Peyer's patch (tissue), 4 donors: ENCODE results near the gene EN2. TPM values are rescaled to one million over a fixed set of nuclear protein-coding genes. Genes with fewer than 3 reads are reported as not detected.

Experiments used
- DNase-seq, 3 donors: peaks; one replicate each; pipeline ENCODE4 v3.0.0-alpha.2; 2017 to 2019
- H3K27ac ChIP-seq, 4 donors: fragments of 200-600 bp; sonication (generic); one replicate each; pipeline ENCODE4 v1.5.1; 2016 to 2019
- H3K27me3 ChIP-seq, 2 donors: fragments of 200-600 bp; sonication (generic); one replicate each; pipeline ENCODE4 v1.5.1; 2019
- H3K36me3 ChIP-seq, 3 donors: fragments of 200-600 bp; sonication (generic); one replicate each; pipeline ENCODE4 v1.5.1; 2016 to 2019
- H3K4me1 ChIP-seq, 4 donors: fragments of 200-600 bp; sonication (generic); one replicate each; pipeline ENCODE4 v1.5.1; 2016 to 2019
- H3K4me3 ChIP-seq, 4 donors: fragments of 200-600 bp; sonication (generic); 1 replicate in 3 of 4; 2 replicates in 1 of 4; pipeline ENCODE4 v1.5.1; 2016 to 2019; ENCODE audit warnings: mild to moderate bottlenecking in 1 of 4
- H3K9me3 ChIP-seq, 4 donors: fragments of 200-600 bp; sonication (generic); one replicate each; pipeline ENCODE4 v1.5.1; 2016 to 2019; ENCODE audit warnings: mild to moderate bottlenecking in 1 of 4
- POLR2A ChIP-seq, 2 donors: fragments of 450-650 bp; IDR thresholded peaks; one replicate each; pipeline ENCODE4 v1.5.1; 2017; ENCODE audit warnings: antibody characterized with exemption in 2 of 2, mild to moderate bottlenecking in 2 of 2, moderate library complexity in 2 of 2
- total RNA-seq, 4 donors: library from RNA; depleted of rRNA; stranded (reverse); fragments of >200 nt; gene quantifications; one replicate each; pipeline ENCODE4 v1.1.0, GENCODE V29; 2016
- TF ChIP-seq, protein P1 (sequence below), 6 experiments: fragments of 450-650 bp in 4 of 6; fragments of 200-600 bp in 2 of 6; sonication (generic) in 1 of 6; IDR thresholded peaks; one replicate each; pipeline ENCODE4 v1.5.1; 2017 to 2019; ENCODE audit warnings: antibody characterized with exemption in 6 of 6, mild to moderate bottlenecking in 3 of 6, moderate library complexity in 1 of 6

EN2 gene
- total RNA-seq, 4 donors from 2014 or later, result not detected

DNA sequence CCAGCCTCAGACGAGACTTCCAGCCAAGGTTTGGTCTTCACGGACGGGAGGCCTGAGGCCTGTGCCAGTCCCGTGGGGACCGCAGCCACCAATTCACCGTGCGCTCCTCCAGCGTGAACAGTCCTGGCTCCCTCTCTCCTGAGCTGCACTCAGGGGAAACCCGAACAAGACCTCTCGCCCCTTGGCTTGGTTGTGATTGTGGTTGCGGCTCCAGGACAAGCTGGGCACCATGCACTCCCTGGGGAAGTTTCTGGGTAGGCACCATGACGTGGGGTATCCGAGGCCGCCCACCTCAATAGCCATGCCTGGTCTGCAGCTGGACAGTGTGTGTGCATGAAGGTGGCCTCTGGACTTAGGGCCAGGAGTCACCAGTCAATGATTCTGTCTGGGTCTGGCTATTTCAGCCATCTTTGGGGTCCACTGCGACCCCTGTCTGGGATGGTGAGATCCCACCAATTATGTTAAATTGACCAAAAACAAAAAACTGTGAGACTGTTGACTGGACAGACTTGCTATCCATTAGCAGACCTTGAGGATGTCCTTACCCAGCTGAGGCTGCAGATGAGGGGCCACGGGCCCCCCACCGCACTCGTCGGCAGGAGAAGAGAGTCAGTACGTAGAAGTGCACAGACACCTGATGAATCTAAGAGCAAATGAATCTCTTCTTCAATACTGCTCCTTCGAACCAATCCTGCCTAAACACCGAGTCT, 33.5 kb upstream of the EN2 start:
- Histone ChIP-seq H3K27ac (no peak overlapping the region), H3K4me3 (no peak overlapping the region), H3K4me1 (no peaks in the 10 kb centered on the region), H3K36me3 (no peaks in the 10 kb centered on the region), H3K27me3 (no peaks in the 10 kb centered on the region), H3K9me3 (no peaks in the 10 kb centered on the region)
- TF ChIP-seq, protein P1, sequence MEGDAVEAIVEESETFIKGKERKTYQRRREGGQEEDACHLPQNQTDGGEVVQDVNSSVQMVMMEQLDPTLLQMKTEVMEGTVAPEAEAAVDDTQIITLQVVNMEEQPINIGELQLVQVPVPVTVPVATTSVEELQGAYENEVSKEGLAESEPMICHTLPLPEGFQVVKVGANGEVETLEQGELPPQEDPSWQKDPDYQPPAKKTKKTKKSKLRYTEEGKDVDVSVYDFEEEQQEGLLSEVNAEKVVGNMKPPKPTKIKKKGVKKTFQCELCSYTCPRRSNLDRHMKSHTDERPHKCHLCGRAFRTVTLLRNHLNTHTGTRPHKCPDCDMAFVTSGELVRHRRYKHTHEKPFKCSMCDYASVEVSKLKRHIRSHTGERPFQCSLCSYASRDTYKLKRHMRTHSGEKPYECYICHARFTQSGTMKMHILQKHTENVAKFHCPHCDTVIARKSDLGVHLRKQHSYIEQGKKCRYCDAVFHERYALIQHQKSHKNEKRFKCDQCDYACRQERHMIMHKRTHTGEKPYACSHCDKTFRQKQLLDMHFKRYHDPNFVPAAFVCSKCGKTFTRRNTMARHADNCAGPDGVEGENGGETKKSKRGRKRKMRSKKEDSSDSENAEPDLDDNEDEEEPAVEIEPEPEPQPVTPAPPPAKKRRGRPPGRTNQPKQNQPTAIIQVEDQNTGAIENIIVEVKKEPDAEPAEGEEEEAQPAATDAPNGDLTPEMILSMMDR (IDR thresholded peaks at IDR 0.05), result no peak
- TF ChIP-seq POLR2A (IDR thresholded peaks at IDR 0.05), result no peak
- DNase-seq, result no peak

DNA sequence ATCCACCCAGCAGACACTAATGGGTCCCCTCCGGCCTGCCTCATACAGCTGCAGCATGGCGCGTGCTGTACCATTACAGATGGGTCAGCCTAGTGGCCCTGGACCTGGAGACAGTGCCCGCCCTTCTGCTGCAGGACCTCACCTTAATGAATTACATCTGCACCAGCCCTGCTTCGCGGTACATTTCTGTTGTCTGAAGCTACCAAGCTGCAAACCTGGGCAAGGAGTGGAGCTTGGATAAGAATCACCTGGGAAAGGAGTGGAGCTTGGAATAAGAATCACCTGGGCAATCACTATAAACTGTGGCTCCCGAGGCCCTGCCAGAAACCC, 33.0 kb upstream of the EN2 start:
- no peaks in the 10 kb centered on the region for H3K27me3 ChIP-seq

DNA sequence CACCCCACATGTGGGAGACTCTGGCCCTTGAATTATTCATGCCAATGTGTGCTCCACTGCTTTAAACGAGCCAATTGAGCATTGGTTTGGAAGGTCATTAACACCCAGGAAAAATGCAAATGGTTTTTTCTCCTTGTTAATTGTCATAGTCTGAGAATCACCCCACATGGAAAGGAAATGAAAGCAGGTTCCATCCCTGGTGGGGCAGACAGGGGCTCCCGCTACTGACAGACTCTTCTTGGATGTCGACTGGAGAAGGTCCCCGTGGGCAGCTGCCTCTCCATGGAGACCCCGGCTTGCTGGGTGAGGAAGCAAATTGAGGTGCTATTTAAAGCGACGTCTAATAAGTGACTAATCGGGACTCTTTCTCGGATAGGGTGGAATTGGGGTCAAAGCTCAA, 32.0 kb upstream of the EN2 start:
- H3K4me1 ChIP-seq, result no peaks in the 10 kb centered on the region
- TF ChIP-seq, protein P1 (IDR thresholded peaks at IDR 0.05), result no peak
- TF ChIP-seq POLR2A (IDR thresholded peaks at IDR 0.05), result no peak
- no peak for DNase-seq
- no peak overlapping the region for H3K4me3 ChIP-seq
- H3K9me3 ChIP-seq, result no peaks in the 10 kb centered on the region
- no peak overlapping the region for H3K27ac ChIP-seq
- no peaks in the 10 kb centered on the region for H3K36me3 ChIP-seq
- H3K27me3 ChIP-seq, result no peaks in the 10 kb centered on the region

More for the DNA sequence above, 33.0 kb upstream of the EN2 start:
- H3K4me3 ChIP-seq, result no peak overlapping the region
- TF ChIP-seq, protein P1 (IDR thresholded peaks at IDR 0.05), result no peak
- no peak for TF ChIP-seq POLR2A (IDR thresholded peaks at IDR 0.05)
- no peaks in the 10 kb centered on the region for H3K9me3 ChIP-seq
- H3K4me1 ChIP-seq, result no peaks in the 10 kb centered on the region
- H3K27ac ChIP-seq, result no peak overlapping the region
- DNase-seq, result no peak
- no peaks in the 10 kb centered on the region for H3K36me3 ChIP-seq

DNA sequence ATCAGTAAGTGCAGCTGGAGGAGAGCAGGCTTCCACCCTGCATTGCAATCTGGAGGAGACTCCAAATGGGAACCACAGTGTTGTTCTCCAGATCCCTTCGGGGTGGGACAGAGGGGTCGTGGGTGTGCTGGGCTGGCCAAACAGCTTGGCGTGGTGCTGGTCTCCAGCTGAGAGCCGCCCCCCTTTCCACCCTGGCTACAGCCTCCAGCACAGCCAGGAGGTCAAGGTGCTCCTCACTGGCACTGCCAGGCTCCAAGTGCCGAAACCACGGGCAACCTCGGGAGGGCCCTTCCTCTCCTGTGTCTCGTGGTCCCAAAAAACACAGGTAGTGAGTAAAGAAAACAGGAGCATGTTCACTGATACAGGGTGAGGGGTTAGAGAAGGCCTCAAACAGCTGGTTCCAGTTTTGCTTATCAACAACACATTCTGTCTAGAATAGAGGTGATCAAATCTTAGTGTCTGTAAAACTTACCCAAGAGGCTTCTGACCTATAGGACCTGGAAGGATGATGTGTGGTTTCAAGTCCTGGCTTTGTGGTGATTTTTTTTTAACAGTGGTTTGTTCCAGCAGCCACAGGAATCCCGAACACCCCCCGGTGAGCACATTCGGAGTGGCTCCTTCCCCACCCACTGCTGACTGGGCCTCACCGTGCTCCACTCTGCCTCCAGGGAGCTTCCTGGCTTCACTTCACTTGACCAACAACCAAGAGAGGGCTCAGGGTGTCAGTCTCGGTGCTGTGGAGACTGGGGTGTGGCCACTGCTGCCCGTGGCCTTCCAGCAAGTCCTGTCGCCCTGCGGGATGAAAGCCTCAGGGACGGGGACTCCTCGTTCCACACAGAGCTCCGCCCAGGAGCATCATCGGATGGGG, 31.2 kb upstream of the EN2 start:
- Histone ChIP-seq H3K27ac (no peak overlapping the region), H3K9me3 (no peaks in the 10 kb centered on the region), H3K4me3 (no peak overlapping the region), H3K27me3 (no peaks in the 10 kb centered on the region), H3K4me1 (no peaks in the 10 kb centered on the region), H3K36me3 (no peaks in the 10 kb centered on the region)
- DNase-seq, result no peak
- TF ChIP-seq POLR2A (IDR thresholded peaks at IDR 0.05), result no peak
- TF ChIP-seq, protein P1 (IDR thresholded peaks at IDR 0.05), result no peak

DNA sequence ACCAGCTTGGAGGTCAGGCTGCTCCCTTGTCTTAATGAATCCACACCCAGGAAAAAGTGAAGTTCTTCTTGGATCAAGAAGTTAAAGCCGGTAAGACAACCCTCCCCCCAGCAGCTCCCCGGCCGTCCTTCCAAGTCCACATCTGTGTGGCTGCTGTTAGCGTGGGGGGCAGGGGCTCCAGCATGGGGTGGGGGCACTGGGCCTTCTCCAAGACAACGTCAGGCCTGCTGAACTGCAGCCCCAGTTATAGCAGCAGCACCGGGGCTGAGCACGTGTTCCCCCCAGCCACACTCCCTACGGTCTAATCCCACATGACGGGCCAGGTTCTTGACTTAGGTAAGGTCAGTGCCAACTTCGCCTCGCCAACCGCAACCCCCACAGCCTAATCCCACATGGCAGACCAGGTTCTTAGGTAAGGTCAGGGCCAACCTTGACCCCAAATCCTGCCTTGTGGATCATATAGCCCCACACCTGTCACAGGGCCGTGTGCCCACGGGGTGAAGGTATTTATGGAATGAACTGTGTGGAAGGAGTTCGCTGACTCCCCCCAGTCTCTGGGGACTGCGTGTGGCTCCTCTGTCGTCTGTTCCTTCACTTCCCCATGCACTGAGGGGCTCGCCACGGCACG, 30.4 kb upstream of the EN2 start:
- Histone ChIP-seq H3K36me3 (no peaks in the 10 kb centered on the region), H3K27ac (no peak overlapping the region), H3K4me3 (no peak overlapping the region), H3K27me3 (no peaks in the 10 kb centered on the region), H3K9me3 (no peaks in the 10 kb centered on the region), H3K4me1 (no peaks in the 10 kb centered on the region)
- no peak for DNase-seq
- TF ChIP-seq POLR2A (IDR thresholded peaks at IDR 0.05), result no peak
- TF ChIP-seq, protein P1 (IDR thresholded peaks at IDR 0.05), result no peak
